IMR-90 (cell line): ENCODE data around the gene EFHC1. TPM values are rescaled to one million over a fixed set of nuclear protein-coding genes. Genes with fewer than 3 reads are reported as not detected.
A peak's percentile ranks its signal among the peaks of the same experiment; 100 is the strongest.

Experiments used
- ATAC-seq: fragments of 200-7000 bp; cut with Tn5 transposase; 2 replicates; pipeline ENCODE4 v1.9.1; 2020; ENCODE audit warnings: low read depth, mild to moderate bottlenecking, moderate library complexity
- BruUV-seq: library from RNA; stranded (reverse); fragments of 400-500 nt; replicated peaks from 2 replicates; lab custom pipeline; 2021; lab: Mats Ljungman, UMichigan
- CTCF ChIA-PET: fragments of 300-600 bp; formaldehyde crosslinking; extraction: SDS; loops from one replicate; lab custom pipeline; 2021; ENCODE audit warnings: antibody characterized with exemption; lab: Yijun Ruan, JAX
- POLR2A ChIA-PET: fragments of 300-600 bp; sonication (Branson Sonifier 250); formaldehyde crosslinking; loops from one replicate; lab custom pipeline; 2022; ENCODE audit warnings: antibody characterized with exemption; ENCODE audit not compliant: unreplicated experiment; lab: Charles Lee
- DNase-seq: peaks from one replicate; pipeline ENCODE4 v3.0.0; 2013
- H2AFZ ChIP-seq: replicated peaks from 2 replicates; pipeline ENCODE3; 2013; ENCODE audit warnings: low read length, mild to moderate bottlenecking; ENCODE audit not compliant: poor library complexity
- H2AK5ac ChIP-seq: 2 replicates; pipeline ENCODE4 v1.6.1; 2013; ENCODE audit warnings: low read depth, low read length, inconsistent platforms
- H2AK9ac ChIP-seq: replicated peaks from 2 replicates; pipeline ENCODE3; 2013; ENCODE audit warnings: mild to moderate bottlenecking, low read depth, low read length, moderate library complexity; ENCODE audit not compliant: poor library complexity
- H2BK120ac ChIP-seq: 2 replicates; pipeline ENCODE4 v1.6.1; 2013; ENCODE audit warnings: low read depth, low read length, inconsistent platforms
- H2BK15ac ChIP-seq: 3 replicates; pipeline ENCODE4 v1.6.1; 2013; ENCODE audit warnings: low read depth, low read length, inconsistent platforms
- H2BK20ac ChIP-seq: 2 replicates; pipeline ENCODE4 v1.6.1; 2013; ENCODE audit warnings: low read depth, mild to moderate bottlenecking, inconsistent platforms, low read length, moderate library complexity
- H2BK5ac ChIP-seq: 2 replicates; pipeline ENCODE4 v1.6.1; 2013; ENCODE audit warnings: mild to moderate bottlenecking, low read depth, low read length, inconsistent platforms; ENCODE audit not compliant: poor library complexity, severe bottlenecking
- H3K14ac ChIP-seq: replicated peaks from 2 replicates; pipeline ENCODE4 v1.6.1; 2013; ENCODE audit warnings: low read depth, low read length, inconsistent platforms
- H3K18ac ChIP-seq: 2 replicates; pipeline ENCODE4 v1.6.1; 2013; ENCODE audit warnings: low read depth, low read length, control low read depth
- H3K23ac ChIP-seq: 2 replicates; pipeline ENCODE4 v1.6.1; 2013; ENCODE audit warnings: low read depth, low read length, inconsistent platforms
- H3K27ac ChIP-seq: 2 replicates; pipeline ENCODE4 v1.5.1; 2013; ENCODE audit warnings: mild to moderate bottlenecking, control low read depth, low read length; ENCODE audit not compliant: insufficient read depth
- H3K27me3 ChIP-seq: 2 replicates; pipeline ENCODE4 v1.6.1; 2013; ENCODE audit warnings: low read length; ENCODE audit not compliant: control insufficient read depth, insufficient read depth
- H3K36me3 ChIP-seq: 2 replicates; pipeline ENCODE4 v1.6.1; 2013; ENCODE audit warnings: low read length, mixed read lengths; ENCODE audit not compliant: control insufficient read depth, insufficient read depth
- H3K4ac ChIP-seq: 2 replicates; pipeline ENCODE4 v1.6.1; 2013; ENCODE audit warnings: low read depth, low read length, inconsistent platforms
- H3K4me1 ChIP-seq: 2 replicates; pipeline ENCODE4 v1.6.1; 2013; ENCODE audit warnings: low read length, mixed read lengths; ENCODE audit not compliant: control insufficient read depth, insufficient read depth
- H3K4me2 ChIP-seq: 2 replicates; pipeline ENCODE4 v1.6.1; 2013; ENCODE audit warnings: low read depth, mild to moderate bottlenecking, control low read depth, low read length, moderate library complexity
- H3K4me3 ChIP-seq: 2 replicates; pipeline ENCODE4 v1.5.1; 2013; ENCODE audit warnings: low read depth, mild to moderate bottlenecking, control low read depth, low read length, moderate library complexity; ENCODE audit not compliant: insufficient read depth
- H3K56ac ChIP-seq: 2 replicates; pipeline ENCODE4 v1.6.1; 2013; ENCODE audit warnings: low read length, inconsistent platforms; ENCODE audit not compliant: insufficient read depth; ENCODE audit errors: extremely low read depth
- H3K79me1 ChIP-seq, 2 experiments: 2 replicates each; pipeline ENCODE4 v1.6.1; 2013; ENCODE audit warnings: low read length in 2 of 2, inconsistent platforms in 1 of 2, low read depth in 1 of 2
- H3K9ac ChIP-seq: 2 replicates; pipeline ENCODE4 v1.6.1; 2013; ENCODE audit warnings: low read depth, low read length, control low read depth
- H3K9me1 ChIP-seq: 2 replicates; pipeline ENCODE4 v1.6.1; 2013; ENCODE audit warnings: low read length, inconsistent platforms; ENCODE audit not compliant: insufficient read depth
- H3K9me3 ChIP-seq: 2 replicates; pipeline ENCODE4 v1.6.1; 2013; ENCODE audit warnings: low read length; ENCODE audit not compliant: control insufficient read depth, insufficient read depth
- H4K20me1 ChIP-seq: 2 replicates; pipeline ENCODE4 v1.6.1; 2013; ENCODE audit warnings: low read length, inconsistent platforms; ENCODE audit not compliant: insufficient read depth
- H4K5ac ChIP-seq: 2 replicates; pipeline ENCODE4 v1.6.1; 2013; ENCODE audit warnings: mild to moderate bottlenecking, low read depth, low read length, control low read depth
- H4K8ac ChIP-seq, 2 experiments: 2 replicates each; pipeline ENCODE4 v1.6.1; 2013; ENCODE audit warnings: low read depth in 2 of 2, low read length in 2 of 2, control low read depth in 1 of 2, inconsistent platforms in 1 of 2
- H4K91ac ChIP-seq: 2 replicates; pipeline ENCODE4 v1.6.1; 2013; ENCODE audit warnings: low read depth, low read length, inconsistent platforms; ENCODE audit not compliant: insufficient read depth
- WGBS, 2 experiments: methylation state at CpG; one replicate each; pipeline versions ENCODE4 v1.1.5 to v1.1.7; 2013; ENCODE audit warnings: missing lambda C conversion rate in 2 of 2; ENCODE audit not compliant: insufficient read length in 1 of 2; ENCODE audit errors: extremely low coverage in 2 of 2; 5-methylcytosine and 5-hydroxymethylcytosine counted together
- dilution Hi-C: fragments of 300-500 bp; cut with HindIII; formaldehyde crosslinking; loops from one replicate; pipeline ENCODE4 v1.14.3; 2018; ENCODE audit warnings: low sequenced_read_pairs; ENCODE audit not compliant: unreplicated experiment
- in situ Hi-C: fragments of 300-500 bp; cut with MboI; formaldehyde crosslinking; loops from 3 replicates; pipeline ENCODE4 v1.14.3; 2019; ENCODE audit warnings: low sequenced_read_pairs, inconsistent platforms, mixed read lengths
- intact Hi-C: fragments of 100-400 bp; cut with micrococcal nuclease; formaldehyde crosslinking; loops from 2 replicates; pipeline ENCODE4 v1.10.0; 2022
- polyA plus RNA-seq, 3 experiments: library from polyadenylated mRNA; depleted of rRNA; stranded (reverse); fragments of >200 nt; gene quantifications; 2 replicates each; pipeline ENCODE4 v1.2.3, GENCODE V29; 2012; ENCODE audit warnings: low replicate concordance in 1 of 3
- total RNA-seq: library from RNA; depleted of rRNA; stranded (reverse); fragments of >200 nt; gene quantifications from 2 replicates; pipeline ENCODE4 v1.2.3, GENCODE V29; 2012
- TF ChIP-seq, protein P1 (sequence below): fragments of 150-350 bp; IDR thresholded peaks from 2 replicates; pipeline ENCODE4 v1.6.1; 2017; ENCODE audit warnings: mild to moderate bottlenecking, antibody characterized with exemption, low read length, low read depth
- TF ChIP-seq, protein P2 (sequence below): conservative IDR thresholded peaks from 2 replicates; pipeline ENCODE4 v1.5.1; 2012; ENCODE audit warnings: mild to moderate bottlenecking, low read depth, low read length, improper control_type of control experiment

EFHC1 gene
- total and polyA plus RNA-seq, 2 of the 4 experiments (the other 2 are of a cell fraction) = 14.0 to 23.0 TPM

- ATAC-seq = no peak
- Histone ChIP-seq H3K79me1 (peaks cover 9 to 21% of the 10 kb centered on the region in 2 experiments), H3K27ac (peak overlapping the region; percentile 45; the same call in 1 of the 2 replicates), H3K9me3 (no peaks in the 10 kb centered on the region), H4K5ac (peak overlapping the region; percentile 62; the same call in 1 of the 2 replicates), H3K4me1 (peaks cover 6% of the 10 kb centered on the region), H2BK5ac (peak overlapping the region; percentile 88), H2AFZ (no peak overlapping the region), H2AK9ac (no peak overlapping the region), H3K36me3 (peaks cover 1% of the 10 kb centered on the region; the same call in 1 of the 2 replicates), H3K18ac (peak overlapping the region; percentile 88), H3K4me2 (peak overlapping the region; percentile 9; the same call in 1 of the 2 replicates), H2BK120ac (peak overlapping the region; percentile 89), H3K14ac (peak overlapping the region; percentile 73; the same call in 1 of the 2 replicates), H3K56ac (peak overlapping the region; percentile 70; the same call in 1 of the 2 replicates), H3K9ac (no peak overlapping the region), H3K4me3 (no peak overlapping the region), H3K4ac (peak overlapping the region; percentile 57; the same call in 1 of the 2 replicates), H3K23ac (peak overlapping the region; percentile 61; the same call in 1 of the 2 replicates), H2BK15ac (peak overlapping the region; percentile 72; the same call in 2 of the 3 replicates), H3K27me3 (no peaks in the 10 kb centered on the region), H4K20me1 (no peaks in the 10 kb centered on the region), H2BK20ac (peak overlapping the region; percentile 98), H2AK5ac (peak overlapping the region; percentile 80; the same call in 1 of the 2 replicates), H3K9me1 (peaks cover 3% of the 10 kb centered on the region; the same call in 1 of the 2 replicates), H4K8ac (peak overlapping the region; percentile 35 to 60; a peak in 3 of 4 replicates), H4K91ac (peak overlapping the region; percentile 84)
- dilution Hi-C loops = loop anchor here (25.0 kb wide), 1 partner anchor 238 kb away; the partner anchor contains the start of gene TMEM14A
- TF ChIP-seq, protein P1, sequence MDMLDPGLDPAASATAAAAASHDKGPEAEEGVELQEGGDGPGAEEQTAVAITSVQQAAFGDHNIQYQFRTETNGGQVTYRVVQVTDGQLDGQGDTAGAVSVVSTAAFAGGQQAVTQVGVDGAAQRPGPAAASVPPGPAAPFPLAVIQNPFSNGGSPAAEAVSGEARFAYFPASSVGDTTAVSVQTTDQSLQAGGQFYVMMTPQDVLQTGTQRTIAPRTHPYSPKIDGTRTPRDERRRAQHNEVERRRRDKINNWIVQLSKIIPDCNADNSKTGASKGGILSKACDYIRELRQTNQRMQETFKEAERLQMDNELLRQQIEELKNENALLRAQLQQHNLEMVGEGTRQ = no peak
- TF ChIP-seq, protein P2, sequence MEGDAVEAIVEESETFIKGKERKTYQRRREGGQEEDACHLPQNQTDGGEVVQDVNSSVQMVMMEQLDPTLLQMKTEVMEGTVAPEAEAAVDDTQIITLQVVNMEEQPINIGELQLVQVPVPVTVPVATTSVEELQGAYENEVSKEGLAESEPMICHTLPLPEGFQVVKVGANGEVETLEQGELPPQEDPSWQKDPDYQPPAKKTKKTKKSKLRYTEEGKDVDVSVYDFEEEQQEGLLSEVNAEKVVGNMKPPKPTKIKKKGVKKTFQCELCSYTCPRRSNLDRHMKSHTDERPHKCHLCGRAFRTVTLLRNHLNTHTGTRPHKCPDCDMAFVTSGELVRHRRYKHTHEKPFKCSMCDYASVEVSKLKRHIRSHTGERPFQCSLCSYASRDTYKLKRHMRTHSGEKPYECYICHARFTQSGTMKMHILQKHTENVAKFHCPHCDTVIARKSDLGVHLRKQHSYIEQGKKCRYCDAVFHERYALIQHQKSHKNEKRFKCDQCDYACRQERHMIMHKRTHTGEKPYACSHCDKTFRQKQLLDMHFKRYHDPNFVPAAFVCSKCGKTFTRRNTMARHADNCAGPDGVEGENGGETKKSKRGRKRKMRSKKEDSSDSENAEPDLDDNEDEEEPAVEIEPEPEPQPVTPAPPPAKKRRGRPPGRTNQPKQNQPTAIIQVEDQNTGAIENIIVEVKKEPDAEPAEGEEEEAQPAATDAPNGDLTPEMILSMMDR = 0 out of 2 replicates have a peak, but pooled peaks have one; percentile 3
- CTCF ChIA-PET = interaction anchor here (0.6 to 0.9 kb wide), 4 partner anchors 10 to 55 kb away, joined by 3 to 4 read pairs (median 3); no protein-coding TSS in a partner anchor
- DNase-seq = no peak
- POLR2A ChIA-PET = no interaction called here
- no TSS peak for BruUV-seq
- in situ Hi-C loops = no loop called here
- intact Hi-C loops = loop anchor here (1.0 to 5.0 kb wide), 4 partner anchors 48 to 152 kb away; no protein-coding TSS in a partner anchor
- no CpG with 5 or more reads among the region's 2 CpGs for WGBS, 2 experiments
Measured at GRCh38 chr6:52424513-52424912, 4.4 kb downstream of the EFHC1 start.
